Activated naive CD8-positive, alpha-beta T cell treated with anti-CD3 and anti-CD28 coated beads, Interleukin-2, amount 10 ng/mL, durations not matched to agents 7 days and 5 days (primary cell): ENCODE measurements around the gene TRMU. TPM values are rescaled to one million over a fixed set of nuclear protein-coding genes. Genes with fewer than 3 reads are reported as not detected.
A peak's percentile ranks its signal among the peaks of the same experiment; 100 is the strongest.

Experiments
- ATAC-seq: fragments of 150-1000 bp; cut with Tn5 transposase; one replicate; pipeline ENCODE4 v1.10.0; 2021; ENCODE audit warnings: low read depth, moderate library complexity
- POLR2A ChIA-PET: fragments of 350-600 bp; sonication (Branson Sonifier 250); formaldehyde crosslinking; loops from one replicate; lab custom pipeline; 2021; ENCODE audit warnings: antibody characterized with exemption; lab: Charles Lee
- DNase-seq: peaks from one replicate; pipeline ENCODE4 v3.0.0; 2021
- H3K27ac Mint-ChIP-seq: one replicate; pipeline ENCODE4 v1.8.0; 2022; ENCODE audit warnings: mild to moderate bottlenecking, mixed read lengths
- H3K27me3 Mint-ChIP-seq: one replicate; pipeline ENCODE4 v1.8.0; 2022; ENCODE audit warnings: mild to moderate bottlenecking, moderate library complexity, mixed read lengths
- H3K36me3 Mint-ChIP-seq: one replicate; pipeline ENCODE4 v1.8.0; 2021; ENCODE audit warnings: mild to moderate bottlenecking, mixed read lengths
- H3K4me1 Mint-ChIP-seq: one replicate; pipeline ENCODE4 v1.8.0; 2021; ENCODE audit warnings: mixed read lengths
- H3K4me3 Mint-ChIP-seq: one replicate; pipeline ENCODE4 v1.8.0; 2022; ENCODE audit warnings: mild to moderate bottlenecking, moderate library complexity, mixed read lengths
- H3K9me3 Mint-ChIP-seq: one replicate; pipeline ENCODE4 v1.8.0; 2021; ENCODE audit warnings: mixed read lengths
- total RNA-seq, 2 experiments: library from RNA; stranded (reverse); gene quantifications; one replicate each; pipeline ENCODE4 v1.2.3, GENCODE V29; 2021

TRMU gene
- total RNA-seq, 2 experiments from 2014 or later: 76.3 to 86.4 TPM

GRCh38 chr22:46293577-46294260 lies 41.8 kb upstream of the TRMU start:
- Mint-ChIP-seq H3K36me3 (peaks cover 46% of the 10 kb centered on the region), H3K27ac (peak overlapping the region; percentile 80), H3K4me1 (peaks cover 48% of the 10 kb centered on the region), H3K4me3 (no peak overlapping the region), H3K27me3 (no peaks in the 10 kb centered on the region), H3K9me3 (no peaks in the 10 kb centered on the region)
- no peak for DNase-seq
- POLR2A ChIA-PET: interaction anchor here (0.8 to 1.0 kb wide), 2 partner anchors 43 to 139 kb away, joined by 3 to 4 read pairs; no protein-coding TSS in a partner anchor
- ATAC-seq: no peak

- peaks cover 55% of the 10 kb centered on the region for H3K36me3 Mint-ChIP-seq
- no peaks in the 10 kb centered on the region for H3K9me3 Mint-ChIP-seq
- POLR2A ChIA-PET: interaction anchor here (0.9 to 2.6 kb wide), 5 partner anchors 8 to 144 kb away, joined by 3 to 18 read pairs (median 7); partner anchors contain the start of genes PPARA and TTC38
- DNase-seq (no peak), ATAC-seq (no peak)
- peaks cover 53% of the 10 kb centered on the region for H3K4me1 Mint-ChIP-seq
- H3K27me3 Mint-ChIP-seq: no peaks in the 10 kb centered on the region
- peak overlapping the region; percentile 97 for H3K27ac Mint-ChIP-seq
- H3K4me3 Mint-ChIP-seq: peak overlapping the region; percentile 87
Observed at GRCh38 chr22:46294784-46295183, 40.7 kb upstream of the TRMU start.

- POLR2A ChIA-PET: interaction anchor here (0.6 to 2.6 kb wide), 20 partner anchors 9 to 467 kb away, joined by 3 to 18 read pairs (median 4); partner anchors contain the start of genes CDPF1, PPARA, TBC1D22A and TTC38
Observed at GRCh38 chr22:46295277-46295971, 40.1 kb upstream of the TRMU start.

GRCh38 chr22:46296257-46297150 lies 39.0 kb upstream of the TRMU start, which contains the start of gene GTSE1:
GTSE1 (plus strand) TSS chr22:46296870; CDS start chr22:46297401, 531 bp downstream.
- no peaks in the 10 kb centered on the region for H3K9me3 Mint-ChIP-seq
- peaks cover 49% of the 10 kb centered on the region for H3K36me3 Mint-ChIP-seq
- H3K27me3 Mint-ChIP-seq: no peaks in the 10 kb centered on the region
- H3K27ac Mint-ChIP-seq: peak within 1 kb of the TSS; percentile 97
- peak; percentile 96 for DNase-seq
- ATAC-seq: peak; percentile 96
- POLR2A ChIA-PET: interaction anchor here (0.6 to 2.6 kb wide), 26 partner anchors 8 to 1123 kb away, joined by 3 to 18 read pairs (median 4); partner anchors contain the start of genes CDPF1, PKDREJ, TBC1D22A and TTC38
- peaks cover 56% of the 10 kb centered on the region for H3K4me1 Mint-ChIP-seq
- peak within 1 kb of the TSS; percentile 87 for H3K4me3 Mint-ChIP-seq

More at GRCh38 chr22:46295277-46295971, 40.1 kb upstream of the TRMU start:
- Mint-ChIP-seq H3K27ac (peak overlapping the region; percentile 97), H3K36me3 (peaks cover 53% of the 10 kb centered on the region), H3K4me1 (peaks cover 50% of the 10 kb centered on the region), H3K4me3 (peak overlapping the region; percentile 87), H3K27me3 (no peaks in the 10 kb centered on the region), H3K9me3 (no peaks in the 10 kb centered on the region)
- DNase-seq (no peak), ATAC-seq (no peak)

- POLR2A ChIA-PET: interaction anchor here (1.2 to 2.6 kb wide), 6 partner anchors 11 to 262 kb away, joined by 3 to 18 read pairs (median 8); partner anchors contain the start of gene CDPF1
- Mint-ChIP-seq H3K9me3 (no peaks in the 10 kb centered on the region), H3K4me3 (peak overlapping the region; percentile 87), H3K27ac (peak overlapping the region; percentile 78), H3K27me3 (no peaks in the 10 kb centered on the region), H3K36me3 (peaks cover 44% of the 10 kb centered on the region), H3K4me1 (peaks cover 58% of the 10 kb centered on the region)
- ATAC-seq (peak; percentile 4), DNase-seq (no peak)
Observed at GRCh38 chr22:46297151-46297812, 38.2 kb upstream of the TRMU start.

- Mint-ChIP-seq H3K4me1 (peaks cover 56% of the 10 kb centered on the region), H3K36me3 (peaks cover 46% of the 10 kb centered on the region), H3K4me3 (peak overlapping the region; percentile 87), H3K27me3 (no peaks in the 10 kb centered on the region), H3K27ac (peak overlapping the region; percentile 21), H3K9me3 (no peaks in the 10 kb centered on the region)
- DNase-seq (no peak), ATAC-seq (no peak)
- POLR2A ChIA-PET: interaction anchor here (0.6 to 0.7 kb wide), 3 partner anchors 16 to 57 kb away, joined by 3 to 4 read pairs (median 3); no protein-coding TSS in a partner anchor
Observed at GRCh38 chr22:46299101-46299500, 36.4 kb upstream of the TRMU start.

- H3K9me3 Mint-ChIP-seq: no peaks in the 10 kb centered on the region
- ATAC-seq (no peak), DNase-seq (no peak)
- peaks cover 44% of the 10 kb centered on the region for H3K36me3 Mint-ChIP-seq
- POLR2A ChIA-PET: interaction anchor here (0.6 to 0.7 kb wide), 2 partner anchors 50 to 577 kb away, joined by 4 to 5 read pairs; partner anchors contain the start of gene CDPF1
- peaks cover 50% of the 10 kb centered on the region for H3K4me1 Mint-ChIP-seq
- H3K27ac Mint-ChIP-seq: no peak overlapping the region
- peak overlapping the region; percentile 26 for H3K4me3 Mint-ChIP-seq
- H3K27me3 Mint-ChIP-seq: no peaks in the 10 kb centered on the region
Observed at GRCh38 chr22:46300491-46300890, 35.0 kb upstream of the TRMU start.

- Mint-ChIP-seq H3K27me3 (no peaks in the 10 kb centered on the region), H3K4me3 (peak overlapping the region; percentile 18), H3K4me1 (peaks cover 42% of the 10 kb centered on the region), H3K27ac (peak overlapping the region; percentile 42), H3K9me3 (no peaks in the 10 kb centered on the region), H3K36me3 (peaks cover 50% of the 10 kb centered on the region)
- ATAC-seq: no peak
- POLR2A ChIA-PET: interaction anchor here (0.7 kb wide), 1 partner anchor 230 kb away, joined by 3 read pairs; no protein-coding TSS in a partner anchor
- no peak for DNase-seq
Observed at GRCh38 chr22:46303347-46303965, 32.1 kb upstream of the TRMU start.

- no peak overlapping the region for H3K4me3 Mint-ChIP-seq
Observed at GRCh38 chr22:46308283-46308988, 27.1 kb upstream of the TRMU start.

GRCh38 chr22:46309526-46310085 lies 25.9 kb upstream of the TRMU start:
- peaks cover 41% of the 10 kb centered on the region for H3K36me3 Mint-ChIP-seq
- no peak for DNase-seq
- POLR2A ChIA-PET: no interaction called here

More at GRCh38 chr22:46308283-46308988, 27.1 kb upstream of the TRMU start:
- POLR2A ChIA-PET: no interaction called here
- Mint-ChIP-seq H3K9me3 (no peaks in the 10 kb centered on the region), H3K36me3 (peaks cover 45% of the 10 kb centered on the region), H3K27me3 (no peaks in the 10 kb centered on the region), H3K27ac (no peak overlapping the region), H3K4me1 (peaks cover 16% of the 10 kb centered on the region)
- ATAC-seq (no peak), DNase-seq (no peak)

GRCh38 chr22:46312056-46312455 lies 23.5 kb upstream of the TRMU start:
- H3K4me1 Mint-ChIP-seq: peaks cover 6% of the 10 kb centered on the region
- no peaks in the 10 kb centered on the region for H3K9me3 Mint-ChIP-seq
- no peak overlapping the region for H3K4me3 Mint-ChIP-seq
- ATAC-seq (no peak), DNase-seq (no peak)
- H3K36me3 Mint-ChIP-seq: peaks cover 42% of the 10 kb centered on the region
- no peaks in the 10 kb centered on the region for H3K27me3 Mint-ChIP-seq
- H3K27ac Mint-ChIP-seq: no peak overlapping the region
- POLR2A ChIA-PET: no interaction called here

More at GRCh38 chr22:46309526-46310085, 25.9 kb upstream of the TRMU start:
- Mint-ChIP-seq H3K4me3 (no peak overlapping the region), H3K27ac (peak overlapping the region; percentile 49), H3K9me3 (no peaks in the 10 kb centered on the region), H3K4me1 (peaks cover 10% of the 10 kb centered on the region), H3K27me3 (no peaks in the 10 kb centered on the region)
- ATAC-seq: no peak
